HG02588 (cell line): Measurements from ENCODE around the gene UMAD1.
A peak's percentile ranks its signal among the peaks of the same experiment; 100 is the strongest.

Experiments
- ATAC-seq: cut with Tn5 transposase; IDR thresholded peaks from one replicate; pipeline ENCODE4 v1.9.1; 2021; ENCODE audit warnings: mild to moderate bottlenecking, moderate library complexity; ENCODE audit not compliant: unreplicated experiment

Gene UMAD1

DNA sequence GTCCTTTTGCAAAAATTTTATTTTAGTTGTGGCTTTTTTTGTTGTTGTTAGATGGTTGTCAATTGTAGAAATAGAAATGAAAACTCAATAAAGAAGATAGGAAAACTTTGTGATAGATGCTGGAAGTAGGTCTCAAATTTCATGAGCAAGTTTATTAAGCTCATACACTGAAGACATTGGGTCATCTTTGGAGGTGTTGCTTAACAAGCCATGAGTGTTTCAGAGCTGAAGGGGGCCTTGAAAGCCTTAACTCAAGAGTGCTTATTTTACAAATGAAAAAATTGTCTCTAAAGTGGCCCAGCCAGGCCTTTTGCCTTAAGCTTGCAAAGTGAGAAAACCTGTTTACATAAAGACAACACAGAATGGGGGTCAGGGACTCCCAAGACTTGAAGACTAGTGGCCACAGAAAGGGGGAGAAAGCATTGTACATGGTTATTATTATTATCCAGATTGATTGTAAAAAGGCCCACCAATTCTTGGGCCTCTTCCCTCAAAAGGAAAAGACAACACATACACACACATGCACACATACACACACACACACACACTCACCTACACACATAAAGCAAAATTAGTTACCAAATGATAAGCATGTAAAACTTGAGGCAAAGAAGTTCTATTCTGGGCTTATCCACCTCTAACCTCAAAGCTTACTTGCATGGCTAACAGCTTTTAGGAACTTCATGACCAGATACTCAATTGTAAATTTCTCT is 278.3 kb downstream of the UMAD1 start:
- no peak for ATAC-seq

DNA sequence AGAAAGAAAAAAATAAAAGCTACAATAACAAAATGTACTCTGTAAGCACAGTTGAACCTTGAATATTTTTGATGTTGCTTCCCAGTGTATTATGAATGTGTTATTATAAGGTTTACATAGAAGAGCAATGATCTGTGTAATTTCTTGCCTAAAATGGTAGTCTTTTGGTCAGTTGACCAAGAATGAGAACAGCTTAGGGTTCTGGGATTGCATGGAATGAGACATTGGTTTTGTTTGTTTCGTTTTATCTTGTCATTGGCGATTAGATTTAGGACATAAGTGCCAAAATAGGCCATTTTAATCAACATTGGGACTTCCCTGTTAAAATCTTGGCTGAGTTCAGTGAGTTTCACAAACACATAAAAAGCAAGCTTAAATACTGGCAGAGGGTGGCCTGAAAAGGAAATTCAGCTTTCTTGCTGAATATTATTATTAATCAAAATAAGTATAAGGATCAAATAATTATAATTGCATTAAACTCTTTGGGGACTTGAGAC is 278.9 kb downstream of the UMAD1 start:
- ATAC-seq = no peak

- no peak for ATAC-seq
Observed at GRCh38 chr7:7920056-7920455, 279.5 kb downstream of the UMAD1 start.

- ATAC-seq = peak; percentile 85
Observed at GRCh38 chr7:7920481-7920880, 279.9 kb downstream of the UMAD1 start.

DNA sequence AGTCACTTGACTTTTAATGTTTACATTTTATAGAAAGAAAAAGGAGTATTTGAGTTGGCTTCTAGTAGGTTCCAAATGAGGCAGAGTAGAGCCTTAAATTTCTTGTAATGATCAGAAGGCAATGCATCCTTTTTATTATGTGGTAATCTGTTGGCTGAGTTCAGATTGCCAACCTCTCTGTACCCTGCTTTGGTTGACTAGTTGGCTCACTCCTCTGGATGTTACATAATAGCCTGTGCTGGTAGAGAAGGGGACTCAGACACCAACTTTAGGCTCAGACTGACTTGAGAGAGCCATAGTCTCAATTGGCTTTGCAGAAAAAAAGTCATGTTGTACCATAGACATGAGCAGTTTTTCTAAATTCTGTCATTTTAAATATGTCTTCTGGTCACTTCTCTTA is 281.3 kb downstream of the UMAD1 start:
- no peak for ATAC-seq

- no peak for ATAC-seq
Observed at GRCh38 chr7:7922684-7923385, 282.3 kb downstream of the UMAD1 start.

DNA sequence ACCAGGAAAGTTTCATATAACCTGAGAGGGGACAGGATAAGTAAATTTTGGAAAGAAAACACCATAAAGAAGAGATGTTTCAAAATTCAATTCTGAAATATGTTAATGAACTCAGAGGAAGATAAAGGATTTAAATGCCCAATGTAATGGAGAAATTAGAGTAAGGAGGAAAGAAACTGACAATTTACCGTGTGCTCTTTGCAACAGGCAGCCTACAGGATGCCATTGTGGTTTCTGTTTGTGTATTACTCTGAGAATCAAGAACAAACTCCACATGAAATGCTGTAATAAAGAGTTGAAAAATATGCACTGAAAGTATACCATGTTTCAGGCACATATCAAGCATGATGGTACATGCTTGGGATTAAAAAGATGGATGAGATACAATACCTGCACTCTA is 283.3 kb downstream of the UMAD1 start:
- ATAC-seq = no peak

GRCh38 chr7:7924303-7924702 is 283.8 kb downstream of the UMAD1 start:
- no peak for ATAC-seq
